Adrenal gland (tissue), 12 donors: Measurements from ENCODE around the gene SLC12A9. TPM values are rescaled to one million over a fixed set of nuclear protein-coding genes. Genes with fewer than 3 reads are reported as not detected.

Experiments
- DNase-seq, 7 donors: peaks; one replicate each; pipeline ENCODE4 v3.0.0-alpha.2; 2019 to 2020
- H3K27ac ChIP-seq, 5 donors: fragments of 200-600 bp; sonication (generic) in 4 of 5; 1 replicate in 3 of 5; 2 replicates in 2 of 5; pipeline versions ENCODE4 v1.5.1 to v1.8.0; 2016 to 2020; ENCODE audit warnings: mild to moderate bottlenecking in 1 of 5
- H3K27me3 ChIP-seq: fragments of 200-600 bp; 2 replicates; pipeline ENCODE4 v1.8.0; 2021
- H3K36me3 ChIP-seq, 2 donors: fragments of 200-600 bp; replicated peaks in 1 of 2; 1 replicate in 1 of 2; 2 replicates in 1 of 2; pipeline versions ENCODE4 v1.5.1 to v1.8.0; 2018 to 2022
- H3K4me1 ChIP-seq, 2 donors: fragments of 200-600 bp; replicated peaks in 1 of 2; 1 replicate in 1 of 2; 2 replicates in 1 of 2; pipeline versions ENCODE4 v1.5.1 to v1.8.0; 2018 to 2021
- H3K4me3 ChIP-seq, 4 donors: fragments of 200-600 bp; sonication (generic) in 3 of 4; one replicate each; pipeline ENCODE4 v1.5.1; 2016 to 2018
- H3K9me3 ChIP-seq, 3 donors: fragments of 200-600 bp; sonication (generic) in 1 of 3; replicated peaks in 1 of 3; 1 replicate in 2 of 3; 2 replicates in 1 of 3; pipeline versions ENCODE4 v1.5.1 to v1.8.0; 2016 to 2021
- CTCF ChIP-seq, 6 experiments: fragments of 450-650 bp in 4 of 6; fragments of 200-600 bp in 2 of 6; sonication (generic) in 1 of 6; IDR thresholded peaks; 1 replicate in 5 of 6; 2 replicates in 1 of 6; pipeline versions ENCODE4 v1.5.1 to v1.8.0; 2016 to 2021; ENCODE audit warnings: antibody characterized with exemption in 6 of 6, mild to moderate bottlenecking in 2 of 6, moderate library complexity in 1 of 6
- POLR2A ChIP-seq, 2 donors: fragments of 450-650 bp; IDR thresholded peaks; one replicate each; pipeline ENCODE4 v1.6.1; 2017; ENCODE audit warnings: antibody characterized with exemption in 2 of 2, mild to moderate bottlenecking in 2 of 2, moderate library complexity in 1 of 2
- WGBS, 4 donors: extraction: QIAGEN DNeasy Blood & Tissue Kit in 2 of 4; methylation state at CpG; one replicate each; pipeline versions ENCODE4 v1.1.5 to v1.1.7; 2013 to 2017; 5-methylcytosine and 5-hydroxymethylcytosine counted together
- intact Hi-C, 2 donors: fragments of 100-400 bp; cut with DNase I; formaldehyde crosslinking; loops; one replicate each; pipeline versions ENCODE4 v1.14.1 to v1.15.0; 2022 to 2023
- polyA plus RNA-seq, 3 donors: library from polyadenylated mRNA; stranded (reverse); fragments of 200-250 nt in 2 of 3; fragments of 350-450 nt in 1 of 3; fragmentation: Illumina TruSeq in 1 of 3; extraction: RNeasy Lipid Tissue Mini Kit (QIAGEN cat#74804) in 1 of 3; gene quantifications; one replicate each; pipeline ENCODE4 v1.2.3, GENCODE V29; 2013 to 2014
- total RNA-seq, 9 donors: library from RNA; depleted of rRNA in 4 of 9; stranded (reverse); fragments of >200 nt in 4 of 9; fragments of 120-200 nt in 1 of 9; fragmentation: NEBNext Ultra II Directional in 1 of 9; extraction: Animal tissue kit (Norgen Biotek cat#: 25700) in 1 of 9; gene quantifications; one replicate each; pipeline versions ENCODE4 v1.1.0 to v1.2.4, GENCODE V29; 2013 to 2023
- donor health status: healthy with polysubstance abuse.
- donor health status: Bipolar disorder and iron deficiency.
- donor health status: DM: yes; HTN: yes; CAD: no.
- donor health status: DM: no; HTN: no; CAD: no.
- donor health status: DM: no; HTN: no; CAD: no.
- donor health status: DM: yes; HTN: yes; CAD: no.

The SLC12A9 gene
- total and polyA plus RNA-seq, 12 donors = 6.1 to 60.3 (median 20.2) TPM

GRCh38 chr7:100818366-100818765 lies 34.1 kb upstream of the SLC12A9 start:
- Histone ChIP-seq H3K4me3 (no peak overlapping the region), H3K27ac (no peak overlapping the region), H3K36me3 (peaks cover 0 to 90% of the 10 kb centered on the region in 2 donors), H3K9me3 (no peaks in the 10 kb centered on the region), H3K27me3 (no peaks in the 10 kb centered on the region), H3K4me1 (peaks cover 8 to 14% of the 10 kb centered on the region in 2 donors)
- WGBS, 4 donors = 86 to 92% (median 89%) methylated on average over 8 to 9 of the region's 9 CpGs
- TF ChIP-seq CTCF (IDR thresholded peaks at IDR 0.05) = no peak
- no peak for TF ChIP-seq POLR2A (IDR thresholded peaks at IDR 0.05)
- intact Hi-C loops = no loop called here
- DNase-seq = no peak

- DNase-seq = no peak
- H3K4me3 ChIP-seq = no peak overlapping the region
- 66 to 75% (median 67%) methylated on average over 6 of the region's 6 CpGs for WGBS, 4 donors
- no peak overlapping the region for H3K27ac ChIP-seq
- H3K4me1 ChIP-seq = peaks cover 8 to 17% of the 10 kb centered on the region in 2 donors
- no peaks in the 10 kb centered on the region for H3K27me3 ChIP-seq
- H3K9me3 ChIP-seq = no peaks in the 10 kb centered on the region
- no peak for TF ChIP-seq POLR2A (IDR thresholded peaks at IDR 0.05)
- peaks cover 0 to 90% of the 10 kb centered on the region in 2 donors for H3K36me3 ChIP-seq
- intact Hi-C loops = no loop called here
Measured at GRCh38 chr7:100818825-100819224, 33.7 kb upstream of the SLC12A9 start.

- H3K27ac ChIP-seq = peak overlapping the region in 1 of 5 donors; percentile 11
- no peaks in the 10 kb centered on the region for H3K27me3 ChIP-seq
- H3K4me3 ChIP-seq = no peak overlapping the region
- H3K4me1 ChIP-seq = peaks cover 9 to 24% of the 10 kb centered on the region in 2 donors
- H3K36me3 ChIP-seq = peaks cover 0 to 85% of the 10 kb centered on the region in 2 donors
- 89 to 91% (median 91%) methylated on average over 11 to 23 of the region's 23 CpGs for WGBS, 4 donors
- no peaks in the 10 kb centered on the region for H3K9me3 ChIP-seq
- no peak for TF ChIP-seq POLR2A (IDR thresholded peaks at IDR 0.05)
- TF ChIP-seq CTCF (IDR thresholded peaks at IDR 0.05) = no peak
- DNase-seq = peak in 1 of 7 donors; percentile 20
- intact Hi-C loops = no loop called here
Measured at GRCh38 chr7:100819586-100819985, 32.9 kb upstream of the SLC12A9 start.

- H3K9me3 ChIP-seq = no peaks in the 10 kb centered on the region
- DNase-seq = peak; percentile 57 to 91 (median 82)
- H3K4me1 ChIP-seq = peaks cover 18 to 30% of the 10 kb centered on the region in 2 donors
- no peak overlapping the region for H3K4me3 ChIP-seq
- TF ChIP-seq POLR2A (IDR thresholded peaks at IDR 0.05) (no peak), CTCF (IDR thresholded peaks at IDR 0.05) (peak in 1 of 6 experiments; percentile 15)
- 53 to 65% (median 58%) methylated on average over 14 to 43 of the region's 43 CpGs for WGBS, 4 donors
- no peaks in the 10 kb centered on the region for H3K27me3 ChIP-seq
- peaks cover 0 to 56% of the 10 kb centered on the region in 2 donors for H3K36me3 ChIP-seq
- peak overlapping the region in 3 of 5 donors; percentile 46 to 93 (median 78) for H3K27ac ChIP-seq
- intact Hi-C loops = no loop called here
Measured at GRCh38 chr7:100822236-100823139, 30.0 kb upstream of the SLC12A9 start.
